Activated CD4-positive, CD25-positive, alpha-beta regulatory T cell (primary cell): ENCODE measurements around the gene SLCO2B1.
A peak's percentile ranks its signal among the peaks of the same experiment; 100 is the strongest.
"Not testable (repeated sequence)": the region's sequence is repeated elsewhere in the genome, so short reads cannot be mapped to it uniquely, and the experiment has no call there.

Source experiments
- DNase-seq, 4 experiments: peaks; one replicate each; lab custom pipeline; 2025; lab: John Stamatoyannopoulos, UW

Gene SLCO2B1

GRCh38 chr11:75150879-75151278, at the start of gene SLCO2B1:
SLCO2B1 (plus strand) TSS chr11:75151107; CDS start chr11:75151382, 275 bp downstream.
- no peak for DNase-seq

- no peak for DNase-seq
Observed at GRCh38 chr11:75101424-75102128, 49.3 kb upstream of the SLCO2B1 start.

GRCh38 chr11:75103380-75104026, 47.4 kb upstream of the SLCO2B1 start:
- no peak for DNase-seq

GRCh38 chr11:75105462-75105925, 45.4 kb upstream of the SLCO2B1 start:
- no peak for DNase-seq

- not testable (repeated sequence) for DNase-seq
Observed at GRCh38 chr11:75105967-75106681, 44.8 kb upstream of the SLCO2B1 start.

GRCh38 chr11:75107187-75107586, 43.7 kb upstream of the SLCO2B1 start:
- DNase-seq = no peak

GRCh38 chr11:75112200-75112599, 38.7 kb upstream of the SLCO2B1 start:
- DNase-seq = no peak

- no peak for DNase-seq
Observed at GRCh38 chr11:75113030-75113429, 37.9 kb upstream of the SLCO2B1 start.

- DNase-seq = no peak
Observed at GRCh38 chr11:75114465-75114864, 36.4 kb upstream of the SLCO2B1 start.

- DNase-seq = no peak
Observed at GRCh38 chr11:75118577-75118976, 32.3 kb upstream of the SLCO2B1 start.

GRCh38 chr11:75126564-75126963, 24.3 kb upstream of the SLCO2B1 start:
- no peak for DNase-seq

- no peak for DNase-seq
Observed at GRCh38 chr11:75132080-75132479, 18.8 kb upstream of the SLCO2B1 start.

- no peak for DNase-seq
Observed at GRCh38 chr11:75133976-75134375, 16.9 kb upstream of the SLCO2B1 start.

GRCh38 chr11:75135021-75135650, 15.8 kb upstream of the SLCO2B1 start:
- DNase-seq = no peak

GRCh38 chr11:75135651-75136050, 15.3 kb upstream of the SLCO2B1 start:
- DNase-seq = no peak

GRCh38 chr11:75140269-75141138, 10.4 kb upstream of the SLCO2B1 start:
- DNase-seq = peak; percentile 61 to 74 (median 70)

GRCh38 chr11:75141166-75141565, 9.7 kb upstream of the SLCO2B1 start:
- no peak for DNase-seq

- peak; percentile 26 to 63 (median 49) for DNase-seq
Observed at GRCh38 chr11:75142714-75143419, 8.0 kb upstream of the SLCO2B1 start.

- DNase-seq = no peak
Observed at GRCh38 chr11:75143420-75143731, 7.5 kb upstream of the SLCO2B1 start.

- DNase-seq = no peak
Observed at GRCh38 chr11:75144716-75145014, 6.2 kb upstream of the SLCO2B1 start.
